NCI-H2107 treated with DMSO at 0.1 percent for 48 hours (cell line): Measurements from ENCODE around the gene SERPINA1.
"Not testable (repeated sequence)": the region's sequence is repeated elsewhere in the genome, so short reads cannot be mapped to it uniquely, and the experiment has no call there.

Experiments used
- DNase-seq: peaks from one replicate; lab custom pipeline; 2025; ENCODE audit not compliant: unreplicated experiment; lab: John Stamatoyannopoulos, UW

Gene SERPINA1

DNA sequence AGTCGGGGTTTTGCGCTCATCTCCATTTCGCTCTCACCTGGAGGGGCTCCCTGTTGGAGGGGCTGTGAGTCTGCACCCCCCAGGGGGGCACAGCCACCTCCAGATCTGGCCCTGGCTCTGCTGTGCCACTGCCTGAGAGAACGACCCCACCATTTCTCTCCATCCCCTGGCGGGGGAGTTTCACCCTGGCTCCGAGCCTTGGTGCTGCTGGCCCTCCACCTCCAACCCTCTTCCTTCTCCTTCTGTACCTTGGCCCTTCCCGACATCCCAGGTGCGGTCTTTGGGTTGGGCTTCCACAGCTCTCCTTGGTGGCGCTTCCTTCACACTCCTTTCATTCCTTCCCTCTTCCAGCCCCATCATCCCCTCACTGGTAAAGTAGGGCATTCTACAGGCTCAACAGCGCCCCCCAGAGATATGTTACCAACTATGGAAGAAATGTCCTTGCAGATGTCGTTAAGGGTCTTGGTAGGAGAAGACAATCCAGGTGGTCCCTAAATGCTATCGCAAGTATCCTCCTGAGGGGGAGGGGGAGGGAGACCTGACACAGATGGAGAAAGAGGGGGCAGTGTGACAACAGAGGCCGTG, 16.3 kb downstream of the SERPINA1 start:
- no peak for DNase-seq

DNA sequence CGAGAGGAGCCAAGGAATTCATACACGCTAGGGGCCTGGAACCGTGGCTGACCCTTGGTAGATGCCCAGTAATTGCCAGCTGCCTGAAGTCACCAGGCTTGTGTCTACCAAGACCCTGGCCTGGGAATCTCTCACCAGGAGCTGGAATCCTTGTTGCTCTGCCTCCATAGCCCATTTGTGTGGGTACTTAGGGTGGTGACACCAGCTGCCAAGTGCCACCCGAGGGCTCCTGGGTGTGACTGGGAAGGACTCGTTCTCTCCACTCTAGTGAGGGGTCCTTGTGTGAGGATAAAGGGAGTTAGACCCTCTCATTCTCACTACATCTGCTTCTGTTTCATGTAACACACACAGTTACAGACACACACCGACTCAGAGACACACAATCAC, 17.9 kb downstream of the SERPINA1 start:
- DNase-seq: no peak

DNA sequence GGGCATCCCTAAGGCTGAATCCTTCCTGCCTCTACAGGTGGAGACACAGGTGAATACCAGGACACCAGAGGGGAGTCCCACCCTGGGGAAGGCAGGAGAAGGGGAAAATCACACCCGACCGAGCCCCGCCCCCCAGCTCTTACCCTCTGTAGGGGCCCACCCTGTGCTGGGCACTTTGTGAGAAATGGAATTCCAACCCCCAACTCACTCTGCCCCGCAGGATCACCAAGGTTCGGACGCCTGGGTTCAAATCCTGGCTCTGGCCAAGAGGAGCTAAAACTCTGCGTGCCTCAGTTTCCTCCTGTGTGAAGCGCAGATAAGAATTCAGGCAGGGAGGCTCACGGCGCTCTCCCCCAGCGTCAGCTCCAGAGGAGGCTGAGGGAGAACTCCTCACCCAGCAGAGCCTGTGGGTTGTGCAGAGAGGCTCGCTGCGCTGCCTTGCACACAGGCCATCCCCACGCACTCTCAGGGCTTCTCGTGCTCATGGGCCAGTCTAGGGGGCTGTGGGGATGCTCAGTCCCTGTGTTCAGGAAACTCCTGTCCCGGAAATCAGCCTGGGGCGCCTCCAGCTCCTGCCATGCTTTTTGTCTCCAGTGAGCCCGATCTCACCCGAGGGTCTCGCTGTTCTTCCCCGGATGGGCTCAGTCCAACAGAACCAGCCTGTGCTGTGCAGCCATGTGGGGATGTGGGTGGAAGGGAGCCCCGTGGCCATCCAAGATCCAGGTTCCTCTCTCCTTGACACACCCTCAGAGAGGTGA, 18.5 kb downstream of the SERPINA1 start:
- DNase-seq: not testable (repeated sequence)

DNA sequence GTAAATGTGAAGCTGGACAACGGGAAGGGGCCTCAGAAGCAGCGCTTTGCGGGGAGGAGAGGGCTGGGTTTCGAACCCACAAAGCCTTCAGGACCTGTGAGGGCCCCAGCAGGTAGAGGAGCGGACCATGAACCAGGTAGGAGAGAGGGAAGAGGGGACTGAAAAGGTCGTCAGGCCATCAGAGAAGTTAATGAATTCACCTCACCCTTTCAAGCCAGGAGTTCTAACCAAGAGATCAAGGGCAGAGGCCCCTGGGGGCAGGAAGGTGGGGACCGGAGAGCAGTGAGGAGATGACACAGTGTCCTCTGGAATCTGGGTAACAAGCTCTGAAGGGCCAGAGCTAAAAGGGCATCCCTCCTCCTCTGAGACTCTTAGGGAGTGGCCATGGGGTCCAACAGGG, 19.4 kb downstream of the SERPINA1 start:
- no peak for DNase-seq

DNA sequence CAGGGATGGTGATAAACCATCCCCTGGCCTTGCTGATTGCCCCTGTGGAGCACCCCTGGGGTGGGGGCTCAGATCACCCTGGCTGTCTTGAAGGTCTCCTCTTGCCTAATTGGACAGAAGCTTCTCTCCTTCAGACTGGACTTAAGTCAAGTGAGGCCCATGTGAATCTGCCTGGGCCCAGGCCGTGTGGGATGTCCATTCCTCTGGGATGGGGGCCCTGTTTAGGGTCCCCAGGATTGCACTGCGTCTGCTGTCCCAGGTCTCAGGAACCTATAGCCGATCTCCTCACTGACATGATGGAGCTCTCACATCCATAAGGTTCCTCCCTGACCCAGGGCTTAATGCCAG, 20.2 kb downstream of the SERPINA1 start:
- DNase-seq: no peak

DNA sequence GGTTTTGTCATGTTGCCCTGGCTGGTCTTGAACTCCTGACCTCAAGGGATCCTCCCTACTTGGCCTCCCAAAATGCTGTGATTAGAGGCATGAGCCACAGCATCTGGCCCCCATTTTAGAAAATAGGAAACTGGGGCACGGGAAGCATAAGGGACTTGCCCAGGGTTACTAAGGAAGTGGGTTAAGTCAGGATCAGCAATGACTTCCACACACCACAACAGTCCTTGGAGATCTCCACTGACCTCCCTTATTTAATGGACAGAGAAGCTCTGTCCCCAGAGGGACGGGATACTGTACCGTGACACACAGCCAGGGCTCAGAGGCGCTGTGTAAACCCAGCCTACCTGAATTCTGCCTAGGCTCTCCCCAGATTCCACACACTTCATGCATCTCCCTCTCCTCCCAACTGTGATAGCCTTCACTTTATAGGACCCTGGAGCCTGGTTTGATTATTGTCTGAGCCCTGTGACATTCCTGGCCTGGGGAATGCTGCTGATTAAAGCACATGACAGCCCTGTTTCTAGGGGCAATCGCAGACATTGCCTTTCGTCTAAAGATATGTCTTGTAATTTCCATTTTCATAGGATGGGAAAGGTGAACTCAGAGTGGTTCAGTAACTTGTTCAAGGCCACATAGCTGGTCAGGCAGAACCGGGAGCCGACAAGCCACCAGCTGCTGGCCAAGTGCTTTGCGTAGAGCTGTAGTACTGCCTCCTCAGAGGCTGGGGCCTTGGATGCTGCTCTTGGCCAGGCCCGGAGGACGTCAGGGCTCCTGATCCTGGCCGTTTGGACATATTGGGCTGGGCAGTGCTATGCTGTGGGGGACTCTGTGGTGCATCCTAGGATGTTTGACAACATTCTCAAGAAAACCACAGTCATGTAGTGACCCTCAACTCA, 20.8 kb downstream of the SERPINA1 start:
- no peak for DNase-seq

DNA sequence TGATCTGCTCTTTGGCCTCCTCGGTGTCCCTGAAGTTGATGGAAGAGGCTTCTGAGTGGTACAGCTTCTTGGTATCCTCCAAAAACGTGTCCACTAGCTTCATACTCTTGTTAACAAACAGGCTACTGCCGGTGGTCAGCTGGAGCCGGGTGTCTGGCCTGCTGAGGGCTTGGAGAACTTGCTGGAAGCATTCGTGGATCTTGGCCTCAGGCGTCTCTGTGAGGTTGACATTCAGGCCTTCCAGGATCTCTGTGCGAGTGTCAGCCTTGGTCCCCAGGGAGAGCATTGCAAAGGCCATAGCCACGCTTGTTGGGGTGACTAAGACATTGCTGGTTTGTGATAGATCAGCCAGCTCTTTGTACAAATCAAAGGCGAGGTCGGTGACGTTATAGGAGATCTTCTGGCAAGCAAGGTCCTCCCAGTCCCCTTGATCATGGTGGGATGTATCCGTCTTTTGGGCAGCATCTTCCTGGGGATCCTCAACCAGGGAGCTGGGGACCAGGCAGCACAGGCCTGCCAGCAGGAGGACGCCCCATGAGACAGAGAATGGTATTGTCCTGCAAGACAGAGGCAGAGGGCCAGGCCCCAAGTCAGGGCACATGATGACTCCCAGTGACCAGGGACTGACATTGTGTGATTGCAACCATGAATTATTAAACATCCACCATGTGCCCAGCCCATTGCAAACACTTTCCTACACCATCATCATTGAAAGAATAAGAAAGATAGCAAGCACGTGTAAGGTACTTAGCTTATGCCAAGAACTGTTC, 22.1 kb downstream of the SERPINA1 start, which contains the start of gene SERPINA2:
SERPINA2 (minus strand) TSS at position 553 of the 770 bp plus-strand sequence.
- no peak for DNase-seq

DNA sequence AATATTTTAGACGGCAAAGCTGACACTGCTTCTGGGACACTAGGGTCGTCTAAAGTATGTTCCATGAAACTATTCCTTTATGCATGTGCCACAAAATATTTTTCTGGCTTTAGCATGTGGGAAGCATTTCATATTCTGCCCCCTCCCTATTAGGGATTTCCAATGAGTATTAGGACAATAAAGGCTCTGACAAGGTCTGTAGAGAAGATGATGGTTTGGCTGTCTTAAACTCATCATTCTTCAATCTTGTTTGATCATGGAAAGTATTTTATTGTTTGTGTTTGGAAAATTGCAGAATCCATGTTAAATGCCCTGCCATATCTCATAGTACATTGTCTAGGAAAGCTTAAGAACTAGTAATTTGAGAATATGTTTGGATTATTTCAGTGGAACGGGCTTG, 22.8 kb downstream of the SERPINA1 start:
- DNase-seq: no peak

DNA sequence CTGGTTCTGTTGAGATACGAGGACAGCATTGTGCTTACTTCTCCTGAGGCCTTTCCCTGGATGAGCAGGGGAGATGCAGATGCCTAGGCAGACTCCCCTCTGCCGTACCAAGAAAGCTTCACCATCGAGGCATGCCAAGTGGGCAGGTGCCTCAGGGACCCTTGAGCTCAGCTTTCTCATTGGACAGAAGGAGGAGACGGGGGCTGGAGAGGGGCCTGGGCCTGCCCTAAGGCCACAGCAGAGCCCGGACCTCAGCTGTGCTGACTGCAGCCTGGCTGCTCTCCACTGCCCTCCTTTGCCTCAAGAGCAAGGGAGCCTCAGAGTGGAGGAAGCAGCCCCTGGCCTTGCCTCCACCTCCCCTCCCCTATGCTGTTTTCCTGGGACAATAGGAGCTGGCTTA, 23.4 kb downstream of the SERPINA1 start:
- no peak for DNase-seq

DNA sequence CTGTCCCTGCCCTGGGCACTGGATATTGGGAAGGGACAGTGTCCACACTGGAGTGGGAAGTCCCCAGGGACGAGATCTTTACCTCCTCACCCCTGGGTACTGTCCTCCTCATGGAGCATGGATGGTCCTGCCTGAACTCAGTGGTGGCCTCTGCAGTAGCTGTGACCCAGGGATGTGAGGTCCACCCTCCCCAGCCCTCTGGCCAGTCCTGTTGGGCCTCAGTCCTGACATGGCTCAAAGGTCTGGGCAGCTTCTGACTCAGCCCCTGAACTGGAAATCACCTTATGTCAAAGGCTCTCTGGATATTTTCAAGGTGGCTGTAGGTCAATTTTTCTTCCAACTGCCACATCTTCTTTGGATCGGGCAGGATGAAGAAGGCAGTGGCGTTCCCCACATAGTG, 24.4 kb downstream of the SERPINA1 start:
- no peak for DNase-seq

DNA sequence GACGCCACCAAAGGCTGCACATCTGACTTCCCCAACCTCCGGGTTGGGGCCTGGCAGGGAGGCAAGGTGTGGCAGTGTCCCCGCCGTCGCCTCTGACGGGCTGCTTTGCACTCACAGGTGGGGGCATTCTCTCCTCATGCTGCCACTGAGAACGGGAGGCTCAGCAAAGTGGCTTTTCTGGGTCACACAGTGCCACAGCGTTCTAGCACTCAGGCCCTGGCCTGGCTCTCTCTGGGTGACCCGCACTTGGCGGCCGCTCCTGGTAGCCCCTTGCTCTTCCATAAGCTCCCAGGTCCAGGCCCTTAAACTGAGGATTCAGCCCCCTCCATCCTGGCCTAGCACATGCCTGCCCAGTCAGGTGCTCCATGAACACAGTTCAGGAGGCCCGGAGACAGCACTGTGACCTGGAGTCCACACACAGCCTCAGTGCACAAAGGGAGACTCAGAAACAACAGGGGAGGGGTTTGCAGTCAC, 25.2 kb downstream of the SERPINA1 start:
- DNase-seq: no peak

DNA sequence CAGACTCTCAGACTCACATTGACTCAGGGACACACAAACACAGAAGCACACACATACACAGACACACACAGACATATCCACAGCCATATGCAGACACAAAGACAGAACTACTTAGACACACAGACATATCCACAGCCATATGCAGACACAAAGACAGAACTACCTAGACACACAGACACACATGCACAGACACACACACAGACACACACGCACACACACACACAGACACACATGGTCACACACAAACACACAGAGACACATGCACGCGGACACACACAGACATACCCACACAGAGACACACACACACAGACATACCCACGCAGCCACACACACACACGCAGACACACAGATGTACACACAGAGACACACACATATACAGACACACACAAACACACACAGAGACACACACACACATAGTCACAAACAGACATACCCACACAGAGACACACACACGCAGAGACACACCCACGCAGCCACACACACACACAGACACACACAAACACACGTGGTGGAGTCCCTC, 25.7 kb downstream of the SERPINA1 start:
- DNase-seq: no peak

DNA sequence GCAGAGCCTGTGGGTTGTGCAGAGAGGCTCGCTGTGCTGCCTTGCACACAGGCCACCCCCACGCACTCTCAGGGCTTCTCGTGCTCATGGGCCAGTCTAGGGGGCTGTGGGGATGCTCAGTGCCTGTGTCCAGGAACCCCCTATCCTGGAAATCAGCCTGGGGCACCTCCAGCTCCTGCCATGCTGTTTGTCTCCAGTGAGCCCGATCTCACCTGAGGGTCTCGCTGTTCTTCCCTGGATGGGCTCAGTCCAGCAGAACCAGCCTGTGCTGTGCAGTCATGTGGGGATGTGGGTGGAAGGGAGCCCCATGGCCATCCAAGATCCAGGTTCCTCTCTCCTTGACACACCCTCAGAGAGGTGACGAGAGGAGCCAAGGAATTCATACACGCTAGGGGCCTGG, 26.7 kb downstream of the SERPINA1 start:
- DNase-seq: no peak

DNA sequence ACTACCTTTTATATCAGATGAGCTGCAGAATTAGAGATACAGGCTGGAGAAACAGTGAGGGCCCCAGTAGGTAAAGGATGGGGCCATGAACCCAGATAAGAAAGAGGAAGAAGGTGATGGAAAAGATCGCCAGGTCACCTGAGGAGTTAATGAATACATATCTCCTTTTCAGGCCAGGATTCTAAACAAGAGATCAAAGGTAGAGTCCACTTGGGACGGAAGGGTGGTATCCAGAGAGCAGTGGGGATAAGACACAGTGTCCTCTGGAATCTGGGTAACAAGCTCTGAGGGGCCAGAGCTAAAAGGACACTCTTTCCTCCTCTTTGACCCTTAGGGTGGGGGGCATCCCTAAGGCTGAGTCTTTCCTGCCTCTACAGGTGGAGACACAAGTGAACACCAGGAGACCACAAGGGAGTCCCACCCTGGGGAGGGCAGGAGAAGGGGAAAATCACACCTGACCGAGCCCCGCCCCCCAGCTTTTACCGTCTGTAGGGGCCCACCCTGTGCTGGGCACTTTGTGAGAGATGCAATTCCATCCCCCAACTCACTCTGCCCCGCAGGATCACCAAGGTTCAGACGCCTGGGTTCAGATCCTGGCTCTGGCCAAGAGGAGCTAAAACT, 27.3 kb downstream of the SERPINA1 start:
- no peak for DNase-seq

DNA sequence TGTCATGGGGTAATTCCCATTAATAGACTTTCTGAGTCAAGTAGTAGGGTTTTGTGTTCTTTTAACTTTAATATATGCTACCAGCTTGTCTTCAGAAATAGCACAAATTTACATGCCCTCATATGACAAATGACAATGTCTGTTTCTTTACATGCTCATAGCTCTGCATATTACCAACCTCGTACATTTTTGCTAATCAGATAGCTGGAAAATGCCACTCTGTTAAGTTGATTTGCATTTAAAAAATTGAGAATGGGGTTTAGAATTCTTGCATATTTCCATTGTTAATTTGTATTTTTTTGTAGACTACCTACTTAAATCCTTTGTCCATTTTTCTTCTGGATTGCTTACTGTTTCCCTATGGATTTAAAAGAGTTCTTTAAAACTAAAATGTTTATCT, 31.2 kb downstream of the SERPINA1 start:
- DNase-seq: no peak

DNA sequence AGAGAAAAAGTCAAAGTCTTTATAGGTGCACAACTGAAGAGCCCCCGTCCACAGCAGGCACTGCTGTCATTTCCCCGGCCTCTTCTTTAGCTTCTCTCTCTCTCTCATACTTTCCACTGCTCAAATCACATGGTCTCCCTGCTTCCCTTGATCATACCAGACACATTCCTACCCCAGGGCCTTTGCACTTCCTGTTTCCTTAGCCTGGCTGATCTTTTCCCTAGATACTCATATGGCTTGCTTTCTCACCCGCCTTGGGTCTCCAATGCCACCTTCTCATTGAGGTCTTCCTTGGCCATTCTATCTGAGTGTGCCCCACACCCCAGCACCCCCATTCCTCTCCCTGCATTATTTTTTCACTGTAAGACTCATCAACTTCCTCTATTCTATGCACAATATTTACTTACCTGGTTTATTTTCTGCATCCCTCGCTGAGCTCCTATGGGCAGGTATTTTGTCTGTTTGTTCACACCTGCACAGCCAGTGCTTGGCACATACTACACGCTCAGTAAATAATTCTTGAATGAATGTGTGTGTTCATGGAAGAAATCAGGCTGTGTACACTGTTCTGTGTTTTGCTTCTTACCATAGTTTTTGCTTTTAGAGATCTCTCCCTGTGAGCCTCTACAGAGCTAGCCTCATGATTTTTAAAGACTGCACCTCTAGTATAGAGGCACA, 31.9 kb downstream of the SERPINA1 start:
- no peak for DNase-seq

DNA sequence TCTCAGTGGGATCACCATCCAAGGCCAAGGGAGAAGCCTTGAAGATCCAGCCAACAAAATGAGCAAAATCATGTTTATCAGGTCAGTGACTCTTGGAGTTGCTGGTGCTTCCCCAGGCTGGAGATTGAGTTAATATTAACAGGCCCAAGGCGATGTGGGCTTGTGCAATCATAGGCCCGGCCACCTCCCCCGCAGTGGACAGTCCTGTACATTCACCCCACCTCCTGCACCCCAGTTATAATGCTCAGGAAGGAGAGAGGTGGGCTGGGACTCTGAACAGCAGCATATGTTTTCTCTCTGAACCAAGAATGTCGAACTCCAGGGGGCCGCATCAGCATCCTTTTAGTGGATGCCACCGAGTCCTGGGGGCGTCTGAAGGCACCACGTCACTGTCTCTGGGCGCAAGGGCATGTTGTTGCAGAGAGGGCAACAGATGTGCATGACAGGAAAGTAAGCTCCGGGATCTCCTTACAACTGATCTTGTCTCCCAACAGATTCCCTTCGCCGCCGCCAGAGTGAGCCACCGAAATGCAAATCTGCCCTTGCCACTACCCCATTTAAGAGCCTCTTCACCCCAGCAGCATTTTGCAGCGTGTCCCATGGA, 33.1 kb downstream of the SERPINA1 start:
- no peak for DNase-seq

DNA sequence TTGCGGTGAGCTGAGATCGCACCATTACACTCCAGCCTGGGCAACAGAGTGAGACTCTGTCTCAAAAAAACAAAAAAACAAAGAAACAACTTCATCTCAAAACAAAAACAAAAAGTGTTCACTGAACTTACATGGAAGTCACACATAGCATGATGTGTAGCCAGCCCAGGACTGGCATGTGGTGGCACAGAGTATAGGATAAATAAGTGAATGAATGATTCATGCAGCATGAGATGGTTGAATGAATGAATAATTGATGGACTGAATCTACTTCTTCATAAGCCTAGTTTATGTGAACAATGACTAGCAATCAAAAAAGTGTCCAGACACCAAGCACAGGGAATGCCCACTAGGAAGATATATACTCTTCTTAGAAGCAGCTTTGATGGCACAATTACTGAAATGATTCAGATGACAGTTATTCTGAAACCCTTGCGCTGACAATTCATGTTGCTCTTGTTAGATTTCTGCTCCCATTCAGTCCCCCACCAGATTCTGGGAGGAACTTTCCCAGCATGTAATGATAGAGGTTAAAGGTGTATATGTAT, 33.7 kb downstream of the SERPINA1 start:
- no peak for DNase-seq

DNA sequence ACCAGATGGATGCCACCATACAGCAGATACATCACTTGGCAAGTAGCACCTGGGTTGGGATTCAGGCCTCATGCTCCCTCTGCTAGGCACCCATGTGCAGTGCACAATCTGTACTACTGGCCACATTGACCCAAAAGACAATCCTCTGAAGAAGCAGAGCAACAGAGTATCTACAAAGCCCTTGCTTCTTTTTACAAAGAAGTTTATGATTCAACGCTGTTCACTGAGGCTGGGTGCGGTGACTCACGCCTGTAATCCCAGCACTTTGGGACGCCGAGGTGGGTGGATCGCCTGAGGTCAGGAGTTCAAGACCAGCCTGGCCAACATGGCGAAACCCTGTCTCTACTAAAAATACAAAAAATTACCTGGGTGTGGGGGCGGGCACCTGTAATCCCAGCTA, 34.2 kb downstream of the SERPINA1 start:
- not testable (repeated sequence) for DNase-seq
